HEK293 (cell line): ENCODE results near the gene BTC.
"Not testable (repeated sequence)": the region's sequence is repeated elsewhere in the genome, so short reads cannot be mapped to it uniquely, and the experiment has no call there.

Source experiments
- CTCF ChIA-PET: fragments of 350-600 bp; formaldehyde crosslinking; extraction: SDS; loops from one replicate; lab custom pipeline; 2021; ENCODE audit warnings: antibody characterized with exemption; lab: Yijun Ruan, JAX
- POLR2A ChIA-PET: fragments of 300-600 bp; formaldehyde crosslinking; extraction: SDS; loops from one replicate; lab custom pipeline; 2020; ENCODE audit warnings: antibody characterized with exemption, inconsistent platforms; lab: Yijun Ruan, JAX
- H3K27ac ChIP-seq: fragments of 200-500 bp; sonication (Bioruptor generic); 2 replicates; pipeline ENCODE4 v1.5.1; 2014; ENCODE audit warnings: low read depth, low read length, control low read depth, inconsistent platforms; ENCODE audit errors: extremely low read depth
- H3K36me3 ChIP-seq, 2 experiments: fragments of 200-500 bp in 1 of 2; sonication (Bioruptor generic) in 1 of 2; 1 replicate in 1 of 2; 2 replicates in 1 of 2; pipeline ENCODE4 v1.5.1; 2014 to 2017; ENCODE audit warnings: inconsistent platforms in 2 of 2, low read length in 2 of 2; ENCODE audit not compliant: control insufficient read depth in 2 of 2, insufficient read depth in 1 of 2
- H3K4me1 ChIP-seq: fragments of 200-500 bp; sonication (Bioruptor generic); 2 replicates; pipeline ENCODE4 v1.5.1; 2014; ENCODE audit warnings: mild to moderate bottlenecking, low read length, inconsistent platforms; ENCODE audit not compliant: control insufficient read depth, insufficient read depth
- H3K4me3 ChIP-seq: 2 replicates; pipeline ENCODE4 v1.5.1; 2011; ENCODE audit warnings: low read depth, mild to moderate bottlenecking, control low read depth, low read length, moderate library complexity
- H3K9me3 ChIP-seq: fragments of 200-500 bp; sonication (Bioruptor generic); 2 replicates; pipeline ENCODE4 v1.5.1; 2014; ENCODE audit warnings: low read depth, low read length, inconsistent platforms; ENCODE audit not compliant: control insufficient read depth, insufficient read depth
- PRDM1 ChIP-seq: fragments of 450-650 bp; formaldehyde crosslinking; IDR thresholded peaks from 2 replicates; pipeline ENCODE4; 2016; ENCODE audit warnings: missing biosample characterization, missing genetic modification characterization
- PRDM6 ChIP-seq: fragments of 450-650 bp; formaldehyde crosslinking; IDR thresholded peaks from 2 replicates; pipeline ENCODE4 v1.5.1; 2017; ENCODE audit warnings: missing biosample characterization, missing genetic modification characterization
- ZBTB11 ChIP-seq: fragments of 450-650 bp; formaldehyde crosslinking; conservative IDR thresholded peaks from 2 replicates; pipeline ENCODE4 v1.5.1; 2016; ENCODE audit warnings: low read depth, missing biosample characterization, missing genetic modification characterization
- ZBTB8A ChIP-seq: fragments of 450-650 bp; formaldehyde crosslinking; IDR thresholded peaks from 2 replicates; pipeline ENCODE4 v1.5.1; 2016; ENCODE audit warnings: missing biosample characterization, missing genetic modification characterization
- ZNF140 ChIP-seq: fragments of 450-650 bp; formaldehyde crosslinking; IDR thresholded peaks from 2 replicates; pipeline ENCODE4 v1.5.1; 2016; ENCODE audit warnings: missing biosample characterization, missing genetic modification characterization
- ZNF394 ChIP-seq: fragments of 450-650 bp; formaldehyde crosslinking; IDR thresholded peaks from 2 replicates; pipeline ENCODE4 v1.5.1; 2016; ENCODE audit warnings: missing biosample characterization, missing genetic modification characterization, mild to moderate bottlenecking, moderate library complexity, borderline replicate concordance
- ZNF398 ChIP-seq: fragments of 450-650 bp; formaldehyde crosslinking; IDR thresholded peaks from 2 replicates; pipeline ENCODE4 v1.5.1; 2017; ENCODE audit warnings: missing biosample characterization, missing genetic modification characterization
- ZNF404 ChIP-seq: fragments of 450-650 bp; formaldehyde crosslinking; IDR thresholded peaks from 2 replicates; pipeline ENCODE4 v1.5.1; 2017; ENCODE audit warnings: missing biosample characterization, missing genetic modification characterization
- ZNF426 ChIP-seq: fragments of 450-650 bp; formaldehyde crosslinking; IDR thresholded peaks from 2 replicates; pipeline ENCODE4 v1.5.1; 2017; ENCODE audit warnings: missing biosample characterization, missing genetic modification characterization, mild to moderate bottlenecking, inconsistent platforms, moderate library complexity
- ZNF433 ChIP-seq: fragments of 450-650 bp; formaldehyde crosslinking; IDR thresholded peaks from 2 replicates; pipeline ENCODE4 v1.5.1; 2016; ENCODE audit warnings: missing biosample characterization, missing genetic modification characterization, low read depth
- ZNF510 ChIP-seq: fragments of 450-650 bp; formaldehyde crosslinking; IDR thresholded peaks from 2 replicates; pipeline ENCODE4 v1.5.1; 2018; ENCODE audit warnings: mild to moderate bottlenecking, missing genetic modification characterization, missing biosample characterization; ENCODE audit not compliant: insufficient replicate concordance
- ZNF518A ChIP-seq: fragments of 450-650 bp; formaldehyde crosslinking; conservative IDR thresholded peaks from 2 replicates; pipeline ENCODE4 v1.5.1; 2016; ENCODE audit warnings: low read depth, missing biosample characterization, missing genetic modification characterization
- ZNF544 ChIP-seq: fragments of 450-650 bp; formaldehyde crosslinking; IDR thresholded peaks from 2 replicates; pipeline ENCODE4 v1.5.0; 2017; ENCODE audit warnings: missing biosample characterization, missing genetic modification characterization
- ZNF555 ChIP-seq: fragments of 450-650 bp; formaldehyde crosslinking; conservative IDR thresholded peaks from 2 replicates; pipeline ENCODE4 v1.5.1; 2017; ENCODE audit warnings: missing biosample characterization, mild to moderate bottlenecking, missing genetic modification characterization, inconsistent platforms
- ZNF560 ChIP-seq: fragments of 450-650 bp; formaldehyde crosslinking; IDR thresholded peaks from 2 replicates; pipeline ENCODE4 v1.5.1; 2017; ENCODE audit warnings: missing biosample characterization, missing genetic modification characterization, borderline replicate concordance
- ZNF600 ChIP-seq: fragments of 450-650 bp; formaldehyde crosslinking; IDR thresholded peaks from 2 replicates; pipeline ENCODE4 v1.5.1; 2016; ENCODE audit warnings: missing biosample characterization, missing genetic modification characterization
- ZNF623 ChIP-seq: fragments of 450-650 bp; formaldehyde crosslinking; IDR thresholded peaks from 2 replicates; pipeline ENCODE4 v1.5.1; 2016; ENCODE audit warnings: missing biosample characterization, missing genetic modification characterization
- ZNF654 ChIP-seq: fragments of 450-650 bp; formaldehyde crosslinking; IDR thresholded peaks from 2 replicates; pipeline ENCODE4 v1.5.1; 2016; ENCODE audit warnings: low read depth, missing biosample characterization, missing genetic modification characterization
- ZNF664 ChIP-seq: fragments of 450-650 bp; formaldehyde crosslinking; IDR thresholded peaks from 2 replicates; pipeline ENCODE4 v1.5.1; 2016; ENCODE audit warnings: missing biosample characterization, missing genetic modification characterization
- ZNF747 ChIP-seq: fragments of 450-650 bp; formaldehyde crosslinking; IDR thresholded peaks from 2 replicates; pipeline ENCODE4 v1.5.1; 2016; ENCODE audit warnings: missing biosample characterization, missing genetic modification characterization
- ZSCAN16 ChIP-seq: fragments of 450-650 bp; formaldehyde crosslinking; IDR thresholded peaks from 2 replicates; pipeline ENCODE4 v1.5.1; 2016; ENCODE audit warnings: missing biosample characterization, missing genetic modification characterization
- ZXDB ChIP-seq: fragments of 450-650 bp; formaldehyde crosslinking; IDR thresholded peaks from 2 replicates; pipeline ENCODE4 v1.5.1; 2016; ENCODE audit warnings: missing biosample characterization, missing genetic modification characterization

Gene BTC

GRCh38 chr4:74812056-74812455 lies 17.7 kb upstream of the BTC start:
- H3K4me1 ChIP-seq, H3K27ac ChIP-seq, H3K4me3 ChIP-seq, POLR2A ChIA-PET, H3K9me3 ChIP-seq, CTCF ChIA-PET, H3K36me3 ChIP-seq: not testable (repeated sequence)
- peak; percentile 12 for TF ChIP-seq ZNF510 (tag by site-specific recombination)
- peak; percentile 36; the same call in 1 of the 2 replicates for TF ChIP-seq ZXDB (tag by site-specific recombination)
- TF ChIP-seq ZNF555 (tag by site-specific recombination): peak; percentile 62
- TF ChIP-seq ZNF518A: peak; percentile 79
- TF ChIP-seq ZNF623 (tag by site-specific recombination): peak; percentile 58
- TF ChIP-seq ZNF664 (tag by site-specific recombination): 0 out of 2 replicates have a peak, but pooled peaks have one; percentile 27
- peak; percentile 72 for TF ChIP-seq ZNF426 (tag by site-specific recombination)
- TF ChIP-seq ZNF433: 0 out of 2 replicates have a peak, but pooled peaks have one; percentile 30
- peak; percentile 52; the same call in 1 of the 2 replicates for TF ChIP-seq ZBTB11 (tag by site-specific recombination)
- TF ChIP-seq ZNF654 (tag by site-specific recombination): 0 out of 2 replicates have a peak, but pooled peaks have one; percentile 17
- TF ChIP-seq ZNF560 (tag by site-specific recombination): 0 out of 2 replicates have a peak, but pooled peaks have one; percentile 11
- peak; percentile 53; the same call in 1 of the 2 replicates for TF ChIP-seq ZBTB8A (tag by site-specific recombination)
- TF ChIP-seq ZNF394: peak; percentile 77; the same call in 1 of the 2 replicates
- 0 out of 2 replicates have a peak, but pooled peaks have one; percentile 22 for TF ChIP-seq ZNF404

GRCh38 chr4:74805601-74806000 lies 11.3 kb upstream of the BTC start:
- ChIA-PET CTCF (no interaction called here), POLR2A (no interaction called here)
- no peaks in the 10 kb centered on the region for H3K36me3 ChIP-seq
- TF ChIP-seq ZNF140 (no peak), PRDM6 (tag by site-specific recombination) (no peak), ZNF747 (no peak), ZNF544 (tag by site-specific recombination) (no peak), ZNF600 (no peak), PRDM1 (tag by site-specific recombination) (no peak), ZNF398 (no peak), ZSCAN16 (no peak)

More at GRCh38 chr4:74805601-74806000, 11.3 kb upstream of the BTC start:
- Histone ChIP-seq H3K4me1 (no peaks in the 10 kb centered on the region), H3K9me3 (no peaks in the 10 kb centered on the region), H3K4me3 (no peak overlapping the region), H3K27ac (no peak overlapping the region)
